Lower leg skin (tissue), 3 donors: ENCODE data around the gene TRDN.
"Not testable (repeated sequence)": the region's sequence is repeated elsewhere in the genome, so short reads cannot be mapped to it uniquely, and the experiment has no call there.

Source experiments
- POLR2A ChIP-seq, 2 donors: fragments of 450-650 bp; IDR thresholded peaks; one replicate each; pipeline ENCODE4 v1.6.1; 2016 to 2017; ENCODE audit warnings: antibody characterized with exemption in 2 of 2, mild to moderate bottlenecking in 1 of 2, moderate library complexity in 1 of 2
- TF ChIP-seq, protein P1 (sequence below), 3 donors: fragments of 450-650 bp; IDR thresholded peaks; one replicate each; pipeline ENCODE4 v1.5.1; 2016; ENCODE audit warnings: antibody characterized with exemption in 3 of 3, mild to moderate bottlenecking in 3 of 3, moderate library complexity in 2 of 3

DNA sequence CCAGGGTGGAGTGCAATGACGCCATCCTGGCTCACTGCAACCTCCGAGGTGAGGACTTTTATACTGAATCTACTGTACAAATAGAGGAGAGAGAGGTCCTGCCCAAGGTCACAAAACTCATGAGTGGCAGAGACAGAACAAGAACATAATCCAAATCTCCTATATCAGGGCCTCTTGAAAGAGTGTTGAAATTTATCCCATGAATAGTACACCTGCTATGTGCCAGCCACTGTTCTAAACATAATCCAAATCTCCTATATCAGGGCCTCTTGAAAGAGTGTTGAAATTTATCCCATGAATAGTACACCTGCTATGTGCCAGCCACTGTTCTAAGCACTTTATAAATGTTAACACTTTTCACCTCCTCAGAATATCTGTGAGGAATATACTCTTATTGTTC lies 409.0 kb downstream of the TRDN start:
- TF ChIP-seq, protein P1, sequence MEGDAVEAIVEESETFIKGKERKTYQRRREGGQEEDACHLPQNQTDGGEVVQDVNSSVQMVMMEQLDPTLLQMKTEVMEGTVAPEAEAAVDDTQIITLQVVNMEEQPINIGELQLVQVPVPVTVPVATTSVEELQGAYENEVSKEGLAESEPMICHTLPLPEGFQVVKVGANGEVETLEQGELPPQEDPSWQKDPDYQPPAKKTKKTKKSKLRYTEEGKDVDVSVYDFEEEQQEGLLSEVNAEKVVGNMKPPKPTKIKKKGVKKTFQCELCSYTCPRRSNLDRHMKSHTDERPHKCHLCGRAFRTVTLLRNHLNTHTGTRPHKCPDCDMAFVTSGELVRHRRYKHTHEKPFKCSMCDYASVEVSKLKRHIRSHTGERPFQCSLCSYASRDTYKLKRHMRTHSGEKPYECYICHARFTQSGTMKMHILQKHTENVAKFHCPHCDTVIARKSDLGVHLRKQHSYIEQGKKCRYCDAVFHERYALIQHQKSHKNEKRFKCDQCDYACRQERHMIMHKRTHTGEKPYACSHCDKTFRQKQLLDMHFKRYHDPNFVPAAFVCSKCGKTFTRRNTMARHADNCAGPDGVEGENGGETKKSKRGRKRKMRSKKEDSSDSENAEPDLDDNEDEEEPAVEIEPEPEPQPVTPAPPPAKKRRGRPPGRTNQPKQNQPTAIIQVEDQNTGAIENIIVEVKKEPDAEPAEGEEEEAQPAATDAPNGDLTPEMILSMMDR (IDR thresholded peaks at IDR 0.05): not testable (repeated sequence)
- TF ChIP-seq POLR2A (IDR thresholded peaks at IDR 0.05): not testable (repeated sequence)
